D341Med (cell line): ENCODE results near the gene DYNLT4.
A peak's percentile ranks its signal among the peaks of the same experiment; 100 is the strongest.
"Not testable (repeated sequence)": the region's sequence is repeated elsewhere in the genome, so short reads cannot be mapped to it uniquely, and the experiment has no call there.

Source experiments
- DNase-seq: peaks from one replicate; pipeline ENCODE4 v3.0.0; 2012; ENCODE audit warnings: low spot score

Gene DYNLT4

DNA sequence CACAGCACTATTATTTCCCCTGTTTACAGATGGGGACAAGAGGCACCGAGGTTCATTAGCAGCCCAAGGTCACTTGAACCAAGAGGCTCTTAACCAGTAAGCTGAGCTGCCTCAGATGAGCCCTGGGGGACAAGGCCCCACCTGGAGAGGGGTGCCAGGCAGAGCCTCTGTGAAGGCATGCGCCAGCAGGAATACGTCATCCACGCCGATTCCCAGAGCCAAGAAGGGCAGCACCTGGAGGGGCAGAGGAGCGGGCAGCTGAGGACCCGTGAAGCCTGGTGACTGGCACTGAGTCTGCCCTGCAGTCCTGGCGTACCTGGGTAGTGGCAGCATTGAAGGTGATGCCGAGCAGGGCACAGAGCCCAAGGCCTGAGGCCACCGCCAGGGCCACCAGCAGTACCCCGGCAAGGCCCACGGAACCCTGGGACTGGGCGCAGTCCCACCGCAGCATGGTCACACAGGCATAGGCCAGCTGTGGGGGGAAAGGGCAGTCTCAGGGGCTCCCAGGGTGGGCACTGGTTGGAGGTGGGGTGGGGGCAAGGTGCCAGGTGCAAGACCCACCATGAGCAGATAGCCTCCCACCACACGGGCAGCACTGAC, 21.8 kb upstream of the DYNLT4 start:
- DNase-seq: peak; percentile 15

DNA sequence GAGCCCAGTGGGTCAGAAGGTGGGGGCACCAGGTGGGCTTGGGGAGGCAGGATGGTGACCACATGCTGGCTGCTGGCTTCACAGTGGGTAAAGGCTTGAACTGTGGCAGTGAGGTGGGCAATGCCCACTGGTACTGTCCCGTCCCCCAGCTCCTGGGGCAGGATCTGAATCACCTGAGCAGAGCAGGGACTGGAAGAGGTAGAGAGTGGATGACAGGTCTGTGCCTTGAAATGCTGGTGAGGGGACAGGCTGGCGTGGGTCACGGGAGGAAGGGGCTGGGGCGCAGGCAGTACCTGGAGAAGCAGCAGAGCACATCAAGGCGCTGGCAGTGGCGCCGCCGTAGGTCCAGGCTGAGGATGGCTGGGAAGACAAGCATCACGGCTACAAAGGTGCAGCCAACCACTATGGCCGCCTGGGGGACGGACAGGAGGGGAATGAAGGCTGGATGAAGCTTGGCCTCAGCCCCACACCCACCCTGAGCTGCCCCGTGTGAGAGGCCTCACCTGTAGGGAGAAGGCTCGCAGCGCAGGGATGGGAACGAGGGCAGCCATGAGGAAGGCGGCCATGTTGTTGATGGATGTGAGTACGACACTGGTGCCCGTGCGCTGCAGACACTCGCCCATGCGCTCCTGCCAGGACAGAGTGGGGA, 21.0 kb upstream of the DYNLT4 start:
- DNase-seq: peak; percentile 10

DNA sequence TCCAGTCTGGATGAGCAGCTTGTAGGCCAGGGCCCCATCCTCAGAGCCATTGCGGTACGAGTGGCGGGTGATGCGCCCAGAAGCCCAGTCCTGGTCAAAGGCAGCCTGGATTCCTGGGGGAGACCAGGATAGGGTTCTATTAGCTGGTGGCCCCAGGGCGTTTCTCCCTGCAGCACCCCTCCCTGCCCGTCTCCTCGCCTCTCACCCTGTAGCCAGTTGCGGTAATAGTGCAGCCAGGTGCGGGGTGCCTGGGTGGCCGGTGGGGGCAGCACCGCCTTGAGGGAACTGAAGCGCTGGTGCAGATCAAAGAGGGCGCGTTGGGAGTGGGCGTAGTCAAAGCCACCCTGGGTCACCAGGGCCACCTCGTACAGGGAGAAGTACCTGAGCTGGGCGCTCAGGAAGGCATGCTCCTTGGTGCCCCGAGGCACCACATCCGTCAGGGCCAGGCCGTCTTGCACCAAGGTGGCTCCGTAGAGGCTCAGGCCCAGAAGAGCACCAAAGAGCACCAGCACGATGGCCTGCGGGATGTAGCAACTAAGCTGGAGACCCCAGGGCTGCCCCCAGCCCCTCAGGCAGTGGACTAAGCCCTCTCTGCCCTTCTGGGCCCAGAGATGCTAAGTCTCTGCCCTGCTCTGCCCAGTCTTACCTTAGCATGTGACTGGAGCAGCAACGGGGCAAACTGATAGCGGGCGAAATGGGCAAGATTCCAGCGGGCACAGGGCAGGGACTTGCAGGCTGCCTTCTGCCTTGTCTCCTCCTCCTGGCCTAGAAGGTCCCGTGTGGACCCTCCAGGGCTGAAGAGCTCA, 20.2 kb upstream of the DYNLT4 start:
- DNase-seq: no peak

DNA sequence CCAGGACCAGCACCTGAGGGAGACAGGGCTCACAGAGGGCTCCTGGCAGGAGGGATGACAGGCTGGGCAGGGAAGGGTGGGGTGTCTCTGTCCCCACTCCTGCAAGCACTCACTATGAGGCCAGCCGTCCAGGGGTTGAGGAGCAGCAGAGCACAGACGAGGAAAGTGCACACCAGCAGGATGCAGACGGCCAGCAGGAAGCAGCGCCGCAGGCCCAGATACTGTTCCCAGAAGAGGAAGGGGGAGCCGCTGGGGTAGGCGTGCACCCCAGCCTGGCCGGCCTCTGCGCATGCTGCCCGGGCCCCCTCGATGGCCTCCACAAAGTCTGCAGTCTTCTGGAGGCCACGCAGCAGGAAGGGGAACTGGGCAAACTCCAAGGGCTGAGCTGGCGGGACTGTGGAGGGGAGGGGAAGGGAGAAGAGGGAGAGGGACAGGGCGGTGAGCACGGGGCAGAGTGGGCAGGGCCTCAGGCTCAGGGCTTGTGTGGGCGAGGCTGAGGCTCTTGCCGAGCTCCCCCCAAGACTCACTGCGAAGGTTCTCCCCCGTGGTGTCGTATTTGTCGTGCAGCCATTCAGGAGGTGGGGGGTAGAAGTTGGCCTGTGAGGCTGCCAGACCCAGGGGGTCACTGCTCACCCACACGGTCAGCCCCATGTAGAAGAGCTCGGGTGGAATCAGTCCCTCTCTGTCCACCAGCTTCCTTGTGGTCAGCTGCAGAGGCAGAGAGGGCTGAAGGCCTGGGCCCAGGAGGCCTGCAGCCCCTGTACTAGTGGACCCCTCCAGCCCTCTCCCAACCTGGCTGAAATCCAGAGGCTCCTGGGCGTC, 19.4 kb upstream of the DYNLT4 start:
- no peak for DNase-seq

GRCh38 chr1:44824392-44824791, 17.2 kb upstream of the DYNLT4 start:
- DNase-seq: not testable (repeated sequence)

- DNase-seq: no peak
Observed at GRCh38 chr1:44822981-44823451, 15.9 kb upstream of the DYNLT4 start.

GRCh38 chr1:44822131-44822701, 15.1 kb upstream of the DYNLT4 start:
- DNase-seq: no peak

DNA sequence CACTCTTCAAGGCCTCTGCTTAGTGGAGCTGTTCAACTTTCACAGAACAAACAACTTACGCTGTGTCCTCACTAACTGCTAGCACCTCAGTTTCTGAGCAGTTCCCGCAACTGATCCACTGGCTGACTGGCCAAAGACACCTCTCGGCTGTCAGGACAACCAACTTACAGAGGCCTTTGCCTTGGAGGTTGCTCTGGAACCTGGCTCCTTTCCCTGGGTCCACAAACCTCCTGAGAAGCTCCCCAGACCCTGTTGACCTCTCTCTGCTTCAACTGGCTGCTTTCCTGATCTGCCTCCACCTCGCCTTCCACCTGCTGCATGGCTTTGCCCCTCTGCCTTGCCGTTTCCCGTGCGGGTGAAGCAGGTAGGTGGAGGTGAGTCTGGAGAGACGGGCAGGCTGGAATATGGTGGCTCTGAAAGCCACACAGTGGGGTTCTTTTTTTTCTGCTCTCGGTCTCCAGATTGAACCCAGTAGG, 14.1 kb upstream of the DYNLT4 start:
- DNase-seq: no peak

- no peak for DNase-seq
Observed at GRCh38 chr1:44820328-44821239, 13.4 kb upstream of the DYNLT4 start.

- peak; percentile 80 for DNase-seq
Observed at GRCh38 chr1:44819608-44820327, 12.6 kb upstream of the DYNLT4 start.

DNA sequence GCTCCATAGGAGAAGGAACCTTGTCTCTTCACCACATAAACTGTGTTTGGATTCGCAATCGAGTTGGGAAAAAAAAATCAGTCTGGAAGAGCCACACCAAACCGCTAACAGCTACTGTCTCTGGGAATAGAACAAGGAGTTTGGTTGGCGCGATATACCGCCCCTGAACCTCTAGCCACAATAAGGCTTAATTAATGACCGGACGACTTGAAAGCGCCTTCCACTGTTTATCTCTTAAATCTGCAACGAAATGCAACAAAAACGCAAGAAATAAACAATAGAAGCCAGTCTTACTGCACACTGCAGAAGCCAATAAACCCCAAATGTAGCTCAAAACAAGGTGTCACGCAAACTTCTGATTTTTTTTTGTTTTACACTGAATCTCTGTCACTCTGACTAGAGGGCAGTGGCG, 12.1 kb upstream of the DYNLT4 start:
- no peak for DNase-seq

DNA sequence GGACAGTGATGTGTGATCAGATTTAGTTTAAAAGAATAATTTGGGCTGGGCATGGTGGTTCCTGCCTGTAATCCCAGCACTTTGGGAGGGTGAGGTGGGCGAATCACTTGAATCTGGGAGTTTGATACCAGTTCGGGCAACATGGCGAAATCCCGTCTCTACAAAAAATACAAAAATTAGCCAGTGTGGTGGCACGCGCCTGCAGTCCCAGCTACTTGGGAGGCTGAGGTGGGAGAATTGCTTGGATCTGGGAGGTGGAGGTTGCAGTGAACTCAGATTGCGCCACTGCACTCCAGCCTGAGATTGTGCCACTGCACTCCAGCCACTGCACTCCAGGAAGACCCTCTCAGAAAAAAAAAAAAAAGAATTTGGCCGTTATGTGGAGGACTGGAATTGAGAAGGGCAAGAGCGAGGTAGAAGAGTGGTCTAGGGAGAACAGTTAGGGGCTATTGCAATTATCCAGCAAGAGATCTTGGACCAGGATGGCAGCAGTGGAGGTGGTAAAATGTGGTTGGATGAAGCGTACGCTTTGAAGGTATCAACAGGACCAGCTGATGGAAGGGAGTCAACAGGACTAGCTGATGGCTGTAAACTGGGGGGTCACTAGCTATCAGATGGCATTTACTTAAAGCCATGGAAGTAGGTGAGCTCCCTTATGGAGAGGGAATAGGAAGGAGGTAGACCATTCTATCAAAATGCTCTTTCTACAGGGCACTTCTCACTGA, 10.8 kb upstream of the DYNLT4 start:
- no peak for DNase-seq

DNA sequence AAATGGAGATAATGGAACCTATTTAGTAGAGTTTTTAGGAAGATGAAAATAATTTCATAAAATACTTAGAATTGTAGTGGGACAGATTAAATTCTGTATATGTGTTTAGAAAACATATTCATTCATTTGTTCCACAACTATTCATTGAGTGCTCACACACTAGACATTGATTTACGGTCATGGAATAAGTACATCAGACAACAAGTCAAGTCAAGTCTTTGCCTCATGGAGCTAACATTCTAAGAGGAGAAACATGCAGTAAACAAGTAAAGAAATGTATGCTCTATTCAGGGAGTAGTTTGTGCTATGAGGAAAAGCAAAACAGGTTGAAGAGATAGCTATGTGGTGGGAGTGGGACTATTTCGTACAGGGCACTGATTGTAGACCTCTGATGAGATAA, 10.2 kb upstream of the DYNLT4 start:
- no peak for DNase-seq

DNA sequence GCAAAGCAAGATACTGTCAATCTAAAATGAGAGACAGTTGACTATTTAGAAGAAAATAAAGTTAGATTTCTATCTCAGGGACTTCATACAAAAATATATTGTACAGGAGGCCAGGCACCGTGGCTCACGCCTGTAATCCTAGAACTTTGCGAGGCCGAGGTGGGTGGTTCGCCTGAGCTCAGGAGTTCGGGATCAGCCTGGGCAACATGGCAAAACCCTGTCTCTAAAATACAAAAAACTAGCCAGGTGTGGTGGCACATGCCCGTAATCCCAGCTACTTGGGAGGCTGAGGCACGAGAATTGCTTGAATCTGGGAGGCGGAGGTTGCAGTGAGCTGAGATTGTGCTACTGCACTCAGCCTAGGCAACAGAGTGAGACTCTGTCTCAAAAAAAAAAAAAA, 8.8 kb upstream of the DYNLT4 start:
- not testable (repeated sequence) for DNase-seq

GRCh38 chr1:44812822-44813543, 5.8 kb upstream of the DYNLT4 start:
- DNase-seq: no peak

DNA sequence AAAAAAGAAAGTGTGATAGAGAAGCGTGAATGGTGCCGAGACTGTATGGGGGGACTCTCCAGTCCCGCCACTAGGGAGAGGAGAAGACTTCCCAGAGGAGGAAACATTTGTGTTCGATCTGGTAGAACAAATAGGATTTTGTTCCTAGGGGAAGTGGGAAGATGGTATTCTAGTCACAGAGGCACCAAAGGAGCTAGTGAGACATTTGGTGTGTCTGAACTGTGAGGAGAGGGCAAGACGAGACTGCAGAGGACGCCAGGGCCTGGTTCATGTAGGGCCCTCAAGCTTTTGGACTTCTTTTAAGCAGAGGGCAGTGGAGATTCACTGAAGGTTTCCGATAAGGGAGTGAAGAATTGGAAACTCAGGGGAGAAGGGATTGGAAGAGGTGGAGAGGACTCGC, 4.1 kb upstream of the DYNLT4 start:
- DNase-seq: no peak

DNA sequence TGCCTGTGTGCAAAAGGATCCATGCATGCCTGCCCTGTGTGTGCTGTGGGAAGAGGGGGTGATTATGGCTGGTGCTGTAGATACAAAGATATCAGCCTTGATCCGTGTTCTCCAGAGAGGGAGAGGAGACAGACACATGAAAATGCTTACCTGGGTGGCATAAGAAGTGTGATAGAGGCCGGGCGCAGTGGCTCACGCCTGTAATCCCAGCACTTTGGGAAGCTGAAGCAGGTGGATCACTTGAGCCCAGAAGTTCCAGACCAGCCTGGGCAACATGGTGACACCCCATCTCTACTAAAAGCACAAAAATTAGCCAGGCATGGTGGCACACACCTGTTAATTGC, 3.6 kb upstream of the DYNLT4 start:
- not testable (repeated sequence) for DNase-seq

- no peak for DNase-seq
Observed at GRCh38 chr1:44810101-44810761, 3.1 kb upstream of the DYNLT4 start.
